Muscle layer of colon (tissue), 2 donors: Measurements from ENCODE around the gene SEMA4A.
"Not testable (repeated sequence)": the region's sequence is repeated elsewhere in the genome, so short reads cannot be mapped to it uniquely, and the experiment has no call there.

Experiments
- H3K27ac ChIP-seq: one replicate; pipeline ENCODE4 v1.7.0; 2013; ENCODE audit warnings: low read depth, mild to moderate bottlenecking, low read length, moderate library complexity
- H3K27me3 ChIP-seq, 2 donors: one replicate each; pipeline ENCODE4 v1.7.0; 2013; ENCODE audit warnings: low read length in 2 of 2, mild to moderate bottlenecking in 2 of 2; ENCODE audit not compliant: insufficient read depth in 2 of 2, control insufficient read depth in 1 of 2
- H3K36me3 ChIP-seq: one replicate; pipeline ENCODE4 v1.7.0; 2013; ENCODE audit warnings: mild to moderate bottlenecking, low read length; ENCODE audit not compliant: insufficient read depth
- H3K4me1 ChIP-seq: one replicate; pipeline ENCODE4 v1.7.0; 2013; ENCODE audit warnings: mild to moderate bottlenecking, low read length; ENCODE audit not compliant: insufficient read depth
- H3K4me3 ChIP-seq, 2 donors: one replicate each; pipeline ENCODE4 v1.7.0; 2013; ENCODE audit warnings: low read length in 2 of 2, low read depth in 1 of 2, mild to moderate bottlenecking in 1 of 2, moderate library complexity in 1 of 2
- H3K9ac ChIP-seq: one replicate; pipeline ENCODE4 v1.7.0; 2013; ENCODE audit warnings: low read length
- H3K9me3 ChIP-seq: one replicate; pipeline ENCODE4 v1.7.0; 2013; ENCODE audit warnings: mild to moderate bottlenecking, low read length
- donor health status: abdominal sarcoma.
- donor health status: Adenocarcinoma of cecum.

SEMA4A gene

GRCh38 chr1:156113282-156113950, 40.0 kb upstream of the SEMA4A start:
- no peak overlapping the region for H3K9ac ChIP-seq
- peaks cover 29% of the 10 kb centered on the region for H3K4me1 ChIP-seq
- peak overlapping the region in 1 of 2 donors; percentile 100 for H3K4me3 ChIP-seq
- H3K9me3 ChIP-seq: no peaks in the 10 kb centered on the region
- H3K27me3 ChIP-seq: no peaks in the 10 kb centered on the region
- H3K27ac ChIP-seq: peak overlapping the region; percentile 100
- H3K36me3 ChIP-seq: no peaks in the 10 kb centered on the region

GRCh38 chr1:156114101-156114918, 39.1 kb upstream of the SEMA4A start, which contains the start of gene LMNA:
Gene LMNA, plus strand, starts transcription at chr1:156114711. Its CDS starts 208 bp downstream, at chr1:156114919.
- Histone ChIP-seq H3K9me3 (no peaks in the 10 kb centered on the region), H3K36me3 (no peaks in the 10 kb centered on the region), H3K27me3 (no peaks in the 10 kb centered on the region), H3K4me1 (peaks cover 36% of the 10 kb centered on the region), H3K9ac (peak within 1 kb of the TSS; percentile 100), H3K27ac (peak within 1 kb of the TSS; percentile 100), H3K4me3 (peak within 1 kb of the TSS; percentile 100)

GRCh38 chr1:156114919-156115513, 38.4 kb upstream of the SEMA4A start:
- no peaks in the 10 kb centered on the region for H3K27me3 ChIP-seq
- H3K9me3 ChIP-seq: no peaks in the 10 kb centered on the region
- H3K4me1 ChIP-seq: peaks cover 43% of the 10 kb centered on the region
- H3K4me3 ChIP-seq: peak overlapping the region; percentile 100
- peak overlapping the region; percentile 100 for H3K27ac ChIP-seq
- peak overlapping the region; percentile 100 for H3K9ac ChIP-seq
- H3K36me3 ChIP-seq: peaks cover 4% of the 10 kb centered on the region

- Histone ChIP-seq H3K4me3 (peak overlapping the region; percentile 100), H3K36me3 (peaks cover 11% of the 10 kb centered on the region), H3K4me1 (peaks cover 50% of the 10 kb centered on the region), H3K27me3 (no peaks in the 10 kb centered on the region), H3K9me3 (no peaks in the 10 kb centered on the region), H3K27ac (peak overlapping the region; percentile 100), H3K9ac (peak overlapping the region; percentile 100)
These were observed 37.6 kb upstream of the SEMA4A start for GRCh38 chr1:156115514-156116374.

GRCh38 chr1:156116731-156117130, 36.7 kb upstream of the SEMA4A start:
- not testable (repeated sequence) for H3K27me3 ChIP-seq, H3K9me3 ChIP-seq
- Histone ChIP-seq H3K9ac (peak overlapping the region; percentile 100), H3K4me3 (peak overlapping the region; percentile 100), H3K27ac (peak overlapping the region; percentile 100), H3K4me1 (peaks cover 60% of the 10 kb centered on the region), H3K36me3 (peaks cover 21% of the 10 kb centered on the region)

DNA sequence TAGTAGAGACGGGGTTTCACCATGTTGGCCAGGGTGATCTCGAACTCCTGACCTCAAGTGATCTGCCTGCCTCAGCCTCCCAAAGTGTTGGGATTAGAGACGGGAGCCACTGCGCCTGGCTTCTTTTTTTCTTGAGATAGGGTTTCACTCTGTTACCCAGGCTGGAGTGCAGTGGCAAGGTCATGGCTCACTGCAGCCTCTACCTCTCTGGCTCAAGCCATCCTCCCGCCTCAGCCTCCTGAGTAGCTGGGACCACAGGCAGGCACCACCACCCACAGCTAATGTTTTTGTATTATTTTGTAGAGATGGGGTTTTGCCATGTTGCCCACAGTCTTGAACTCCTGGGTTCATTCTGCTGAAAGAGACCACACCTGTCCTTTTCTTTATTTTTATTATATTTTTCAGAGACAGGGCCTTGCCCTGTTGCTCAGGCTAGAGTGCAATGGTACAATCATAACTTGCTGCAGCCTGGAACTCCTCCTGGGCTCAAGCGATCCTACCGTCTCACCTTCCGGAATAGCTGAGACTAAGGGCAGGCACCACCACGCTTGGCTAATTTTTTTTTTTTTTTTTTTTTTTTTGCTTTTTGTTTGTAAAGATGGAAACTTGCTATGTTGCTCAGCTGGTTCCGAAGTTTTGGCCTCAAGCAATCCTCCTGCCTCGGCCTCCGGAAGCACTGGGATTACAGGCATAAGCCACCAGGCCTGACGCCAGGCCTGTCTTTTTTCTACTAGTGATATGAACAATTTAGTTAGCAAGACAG, 35.8 kb upstream of the SEMA4A start:
- H3K36me3 ChIP-seq: peaks cover 21% of the 10 kb centered on the region
- H3K4me1 ChIP-seq: peaks cover 58% of the 10 kb centered on the region
- peak overlapping the region; percentile 70 for H3K9ac ChIP-seq
- peak overlapping the region; percentile 25 to 100 for H3K4me3 ChIP-seq
- no peaks in the 10 kb centered on the region for H3K27me3 ChIP-seq
- H3K9me3 ChIP-seq: no peaks in the 10 kb centered on the region
- H3K27ac ChIP-seq: peak overlapping the region; percentile 90

DNA sequence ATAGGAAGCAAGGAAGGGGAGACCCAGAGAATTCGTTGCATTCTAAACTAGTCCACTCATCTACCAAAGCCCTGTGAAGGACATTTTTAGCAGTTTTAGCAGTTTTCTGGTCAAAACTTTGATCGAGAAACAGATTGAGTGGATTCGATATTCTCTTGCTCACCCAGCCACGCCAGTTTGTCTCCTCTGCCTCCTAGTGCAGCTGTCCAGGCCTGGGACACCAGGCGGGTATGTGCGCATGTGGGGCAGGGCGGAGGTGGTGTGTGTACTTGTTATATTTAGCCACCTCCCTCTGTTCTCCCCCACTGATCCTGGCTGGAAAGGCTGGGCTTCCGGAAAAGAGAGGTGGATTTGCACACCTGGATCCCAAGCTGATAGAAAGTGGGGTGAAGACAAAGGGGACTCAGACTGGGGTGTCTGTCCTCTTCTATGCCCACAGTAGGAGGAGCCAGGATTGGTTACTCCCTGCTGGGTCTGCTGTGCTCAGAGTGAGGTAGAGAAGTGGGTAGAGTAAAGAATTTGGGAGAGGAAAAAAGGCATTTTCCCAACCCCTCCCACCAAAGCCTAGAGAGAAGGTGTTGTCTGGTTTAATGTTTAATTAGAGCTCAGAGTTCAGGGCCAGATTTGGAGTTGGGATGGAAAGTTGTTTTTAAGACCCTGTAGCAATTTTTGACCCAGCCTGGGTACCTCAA, 35.1 kb upstream of the SEMA4A start:
- Histone ChIP-seq H3K27ac (peak overlapping the region; percentile 90), H3K4me1 (peaks cover 61% of the 10 kb centered on the region), H3K9ac (peak overlapping the region; percentile 70), H3K4me3 (peak overlapping the region; percentile 25 to 100), H3K9me3 (no peaks in the 10 kb centered on the region), H3K36me3 (peaks cover 21% of the 10 kb centered on the region), H3K27me3 (no peaks in the 10 kb centered on the region)

DNA sequence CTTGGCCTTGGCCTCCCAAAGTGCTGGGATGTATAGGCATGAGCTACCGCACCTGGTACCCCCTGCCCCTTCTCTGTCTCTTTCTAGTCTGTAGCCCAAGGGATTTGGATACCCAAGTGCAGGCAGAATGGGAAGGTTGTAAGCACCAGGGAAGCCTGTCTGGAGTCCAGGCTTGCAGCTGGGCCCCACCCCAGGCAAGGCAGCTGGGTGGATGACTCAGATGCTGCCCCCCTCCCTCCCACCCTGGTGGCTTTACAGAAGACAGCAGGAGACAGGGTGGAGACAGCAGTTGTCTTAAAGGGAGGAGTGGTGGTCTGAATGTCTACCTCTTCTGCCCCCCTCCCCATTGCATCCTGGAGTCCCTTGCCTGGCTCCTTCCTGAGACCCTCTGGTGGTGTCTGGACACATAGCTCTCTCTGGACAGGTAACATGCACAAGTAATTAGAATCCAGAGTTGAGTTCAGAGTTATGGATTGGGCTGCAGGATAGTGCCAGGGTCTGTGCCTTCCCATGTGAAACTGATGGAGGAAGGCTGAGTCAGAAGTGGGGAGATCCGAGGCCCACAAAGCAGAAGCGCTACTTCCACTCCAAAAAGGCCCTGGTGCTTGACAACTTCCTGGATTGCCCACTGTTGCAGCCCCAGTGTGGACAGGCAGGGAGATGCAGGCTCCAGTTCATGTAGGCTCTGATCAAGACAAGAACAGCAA, 33.7 kb upstream of the SEMA4A start:
- Histone ChIP-seq H3K9ac (peak overlapping the region; percentile 49), H3K4me1 (peaks cover 62% of the 10 kb centered on the region), H3K9me3 (no peaks in the 10 kb centered on the region), H3K27ac (peak overlapping the region; percentile 95), H3K36me3 (peaks cover 21% of the 10 kb centered on the region), H3K27me3 (no peaks in the 10 kb centered on the region), H3K4me3 (peak overlapping the region; percentile 16 to 66)

- peaks cover 69% of the 10 kb centered on the region for H3K4me1 ChIP-seq
- H3K27me3 ChIP-seq: no peaks in the 10 kb centered on the region
- H3K9ac ChIP-seq: peak overlapping the region; percentile 49
- H3K4me3 ChIP-seq: peak overlapping the region; percentile 16 to 66
- H3K36me3 ChIP-seq: peaks cover 21% of the 10 kb centered on the region
- peak overlapping the region; percentile 95 for H3K27ac ChIP-seq
- no peaks in the 10 kb centered on the region for H3K9me3 ChIP-seq
These were observed 33.1 kb upstream of the SEMA4A start for GRCh38 chr1:156120318-156120717.
